Stimulated activated naive B cell treated with anti-CD40 and anti-IgM and Interleukin-4, amounts not matched to agents 10 μg/mL and 1 μg/mL and 100 μg/mL, for 72 hours (primary cell): ENCODE data around the gene STAT4.
A peak's percentile ranks its signal among the peaks of the same experiment; 100 is the strongest.
"Not testable (repeated sequence)": the region's sequence is repeated elsewhere in the genome, so short reads cannot be mapped to it uniquely, and the experiment has no call there.

ENCODE experiments used
- ATAC-seq, 2 donors: fragments of 150-1000 bp; cut with Tn5 transposase; replicated peaks; 2 replicates each; pipeline ENCODE4 v1.10.0; 2021; ENCODE audit warnings: moderate library complexity in 1 of 2
- DNase-seq: peaks from one replicate; pipeline ENCODE4 v3.0.0; 2021
- H3K27ac Mint-ChIP-seq: one replicate; pipeline ENCODE4 v1.8.0; 2022; ENCODE audit warnings: mild to moderate bottlenecking, mixed read lengths
- H3K27me3 Mint-ChIP-seq, 2 donors: one replicate each; pipeline ENCODE4 v1.8.0; 2022; ENCODE audit warnings: mixed read lengths in 2 of 2
- H3K36me3 Mint-ChIP-seq, 2 donors: one replicate each; pipeline ENCODE4 v1.8.0; 2022; ENCODE audit warnings: mixed read lengths in 2 of 2, mild to moderate bottlenecking in 1 of 2
- H3K4me1 Mint-ChIP-seq, 2 donors: one replicate each; pipeline ENCODE4 v1.8.0; 2022; ENCODE audit warnings: mixed read lengths in 2 of 2, mild to moderate bottlenecking in 1 of 2
- H3K4me3 Mint-ChIP-seq, 2 donors: one replicate each; pipeline ENCODE4 v1.8.0; 2022; ENCODE audit warnings: mild to moderate bottlenecking in 2 of 2, mixed read lengths in 2 of 2, moderate library complexity in 1 of 2
- H3K9me3 Mint-ChIP-seq, 2 donors: one replicate each; pipeline ENCODE4 v1.8.0; 2022; ENCODE audit warnings: mixed read lengths in 2 of 2, mild to moderate bottlenecking in 1 of 2

Gene STAT4

GRCh38 chr2:190996338-190996946 is 154.4 kb downstream of the STAT4 start:
- H3K36me3 Mint-ChIP-seq: peaks cover 66 to 69% of the 10 kb centered on the region in 2 donors
- DNase-seq (no peak), ATAC-seq (peak; percentile 66 to 75)
- peaks cover 7 to 10% of the 10 kb centered on the region in 2 donors for H3K9me3 Mint-ChIP-seq
- H3K27me3 Mint-ChIP-seq: no peaks in the 10 kb centered on the region
- H3K27ac Mint-ChIP-seq: peak overlapping the region; percentile 72
- H3K4me1 Mint-ChIP-seq: peaks cover 8 to 14% of the 10 kb centered on the region in 2 donors
- no peak overlapping the region for H3K4me3 Mint-ChIP-seq

- H3K27me3 Mint-ChIP-seq, H3K4me3 Mint-ChIP-seq, DNase-seq, ATAC-seq: not testable (repeated sequence)
- Mint-ChIP-seq H3K27ac (peak overlapping the region; percentile 7), H3K4me1 (peaks cover 8 to 11% of the 10 kb centered on the region in 2 donors), H3K9me3 (peaks cover 7 to 10% of the 10 kb centered on the region in 2 donors), H3K36me3 (peaks cover 60 to 66% of the 10 kb centered on the region in 2 donors)
Measured at GRCh38 chr2:190995315-190995714, 155.5 kb downstream of the STAT4 start.

GRCh38 chr2:190994148-190994547 is 156.6 kb downstream of the STAT4 start:
- H3K36me3 Mint-ChIP-seq: peaks cover 56 to 64% of the 10 kb centered on the region in 2 donors
- no peak overlapping the region for H3K27ac Mint-ChIP-seq
- ATAC-seq (no peak), DNase-seq (no peak)
- no peak overlapping the region for H3K4me3 Mint-ChIP-seq
- H3K27me3 Mint-ChIP-seq: no peaks in the 10 kb centered on the region
- H3K9me3 Mint-ChIP-seq: peaks cover 7 to 10% of the 10 kb centered on the region in 2 donors
- peaks cover 8 to 11% of the 10 kb centered on the region in 2 donors for H3K4me1 Mint-ChIP-seq

GRCh38 chr2:190993292-190993643 is 157.5 kb downstream of the STAT4 start:
- no peak for DNase-seq
- H3K4me3 Mint-ChIP-seq: no peak overlapping the region
- peaks cover 7 to 10% of the 10 kb centered on the region in 2 donors for H3K9me3 Mint-ChIP-seq
- H3K27me3 Mint-ChIP-seq: no peaks in the 10 kb centered on the region
- no peak for ATAC-seq
- H3K36me3 Mint-ChIP-seq: peaks cover 55 to 68% of the 10 kb centered on the region in 2 donors
- peaks cover 8 to 11% of the 10 kb centered on the region in 2 donors for H3K4me1 Mint-ChIP-seq
- no peak overlapping the region for H3K27ac Mint-ChIP-seq

GRCh38 chr2:190990132-190990531 is 160.7 kb downstream of the STAT4 start:
- Mint-ChIP-seq H3K27ac (no peak overlapping the region), H3K27me3 (no peaks in the 10 kb centered on the region), H3K9me3 (peaks cover 2 to 3% of the 10 kb centered on the region in 2 donors), H3K4me1 (no peaks in the 10 kb centered on the region), H3K4me3 (no peak overlapping the region), H3K36me3 (peaks cover 40 to 59% of the 10 kb centered on the region in 2 donors)
- ATAC-seq (no peak), DNase-seq (no peak)

GRCh38 chr2:190988910-190989309 is 161.9 kb downstream of the STAT4 start:
- DNase-seq (no peak), ATAC-seq (no peak)
- H3K27me3 Mint-ChIP-seq: no peaks in the 10 kb centered on the region
- H3K4me1 Mint-ChIP-seq: no peaks in the 10 kb centered on the region
- H3K36me3 Mint-ChIP-seq: peaks cover 35 to 57% of the 10 kb centered on the region in 2 donors
- no peaks in the 10 kb centered on the region for H3K9me3 Mint-ChIP-seq
- H3K27ac Mint-ChIP-seq: no peak overlapping the region
- H3K4me3 Mint-ChIP-seq: no peak overlapping the region

- DNase-seq: no peak
- Mint-ChIP-seq H3K4me3 (no peak overlapping the region), H3K4me1 (no peaks in the 10 kb centered on the region), H3K9me3 (no peaks in the 10 kb centered on the region), H3K27me3 (no peaks in the 10 kb centered on the region), H3K27ac (no peak overlapping the region), H3K36me3 (peaks cover 31 to 51% of the 10 kb centered on the region in 2 donors)
- ATAC-seq: no peak
Measured at GRCh38 chr2:190987938-190988337, 162.9 kb downstream of the STAT4 start.

GRCh38 chr2:190987116-190987515 is 163.7 kb downstream of the STAT4 start:
- ATAC-seq (no peak), DNase-seq (no peak)
- Mint-ChIP-seq H3K4me3 (no peak overlapping the region), H3K36me3 (peaks cover 37 to 60% of the 10 kb centered on the region in 2 donors), H3K9me3 (no peaks in the 10 kb centered on the region), H3K27ac (no peak overlapping the region), H3K27me3 (no peaks in the 10 kb centered on the region), H3K4me1 (peaks cover 0 to 6% of the 10 kb centered on the region in 2 donors)

GRCh38 chr2:190986221-190986953 is 164.4 kb downstream of the STAT4 start:
- Mint-ChIP-seq H3K27ac (peak overlapping the region; percentile 56), H3K4me3 (no peak overlapping the region), H3K9me3 (no peaks in the 10 kb centered on the region), H3K36me3 (peaks cover 40 to 67% of the 10 kb centered on the region in 2 donors), H3K4me1 (peaks cover 2 to 13% of the 10 kb centered on the region in 2 donors), H3K27me3 (no peaks in the 10 kb centered on the region)
- no peak for DNase-seq
- no peak for ATAC-seq

GRCh38 chr2:190984595-190984994 is 166.2 kb downstream of the STAT4 start:
- H3K27ac Mint-ChIP-seq: peak overlapping the region; percentile 37
- peaks cover 49 to 73% of the 10 kb centered on the region in 2 donors for H3K36me3 Mint-ChIP-seq
- H3K4me3 Mint-ChIP-seq: no peak overlapping the region
- peaks cover 15 to 31% of the 10 kb centered on the region in 2 donors for H3K4me1 Mint-ChIP-seq
- DNase-seq (no peak), ATAC-seq (no peak)
- H3K27me3 Mint-ChIP-seq: no peaks in the 10 kb centered on the region
- H3K9me3 Mint-ChIP-seq: no peaks in the 10 kb centered on the region

GRCh38 chr2:190982262-190983034 is 168.3 kb downstream of the STAT4 start:
- Mint-ChIP-seq H3K36me3 (peaks cover 61 to 77% of the 10 kb centered on the region in 2 donors), H3K9me3 (no peaks in the 10 kb centered on the region), H3K27ac (no peak overlapping the region), H3K4me3 (no peak overlapping the region), H3K27me3 (no peaks in the 10 kb centered on the region), H3K4me1 (peaks cover 15 to 31% of the 10 kb centered on the region in 2 donors)
- ATAC-seq (no peak), DNase-seq (no peak)

- no peak for DNase-seq
- Mint-ChIP-seq H3K27me3 (no peaks in the 10 kb centered on the region), H3K36me3 (peaks cover 62 to 80% of the 10 kb centered on the region in 2 donors), H3K27ac (peak overlapping the region; percentile 9), H3K4me1 (peaks cover 15 to 31% of the 10 kb centered on the region in 2 donors), H3K9me3 (no peaks in the 10 kb centered on the region), H3K4me3 (no peak overlapping the region)
- ATAC-seq: peak; percentile 53 to 70
Measured at GRCh38 chr2:190981733-190982132, 169.1 kb downstream of the STAT4 start.

- H3K9me3 Mint-ChIP-seq: no peaks in the 10 kb centered on the region
- H3K27ac Mint-ChIP-seq: peak overlapping the region; percentile 68
- DNase-seq (no peak), ATAC-seq (no peak)
- peaks cover 15 to 31% of the 10 kb centered on the region in 2 donors for H3K4me1 Mint-ChIP-seq
- peaks cover 61 to 82% of the 10 kb centered on the region in 2 donors for H3K36me3 Mint-ChIP-seq
- no peaks in the 10 kb centered on the region for H3K27me3 Mint-ChIP-seq
- no peak overlapping the region for H3K4me3 Mint-ChIP-seq
Measured at GRCh38 chr2:190981333-190981732, 169.5 kb downstream of the STAT4 start.

GRCh38 chr2:190980630-190981209 is 170.1 kb downstream of the STAT4 start:
- Mint-ChIP-seq H3K27me3 (no peaks in the 10 kb centered on the region), H3K4me3 (no peak overlapping the region), H3K9me3 (no peaks in the 10 kb centered on the region), H3K36me3 (peaks cover 54 to 78% of the 10 kb centered on the region in 2 donors), H3K4me1 (peaks cover 15 to 31% of the 10 kb centered on the region in 2 donors), H3K27ac (peak overlapping the region; percentile 68)
- DNase-seq (no peak), ATAC-seq (no peak)
